HG03520 (cell line): ENCODE measurements around the gene EPHA4.
A peak's percentile ranks its signal among the peaks of the same experiment; 100 is the strongest.

Experiments
- ATAC-seq: cut with Tn5 transposase; IDR thresholded peaks from one replicate; pipeline ENCODE4 v1.9.1; 2021; ENCODE audit warnings: mild to moderate bottlenecking, moderate library complexity; ENCODE audit not compliant: unreplicated experiment

The EPHA4 gene

DNA sequence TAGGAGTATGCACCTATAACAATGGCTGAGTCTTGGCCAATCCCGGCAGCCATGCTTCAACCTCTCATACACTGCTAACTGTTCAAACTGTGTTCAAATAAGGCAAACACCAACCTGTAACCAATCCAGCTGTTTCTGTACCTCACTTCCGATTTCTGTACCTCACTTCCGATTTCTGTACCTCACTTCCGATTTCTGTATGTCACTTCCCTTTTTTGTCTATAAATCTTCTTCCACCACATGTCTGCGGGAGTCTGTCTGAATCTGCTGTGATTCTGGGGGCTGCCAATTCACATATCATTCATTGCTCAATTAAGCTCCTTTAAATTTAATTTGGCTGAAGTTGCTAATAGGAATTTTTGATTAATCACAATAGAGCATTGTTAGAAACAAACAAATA lies 60.8 kb downstream of the EPHA4 start:
- peak; percentile 60 for ATAC-seq

GRCh38 chr2:221506469-221506868 lies 65.6 kb downstream of the EPHA4 start:
- no peak for ATAC-seq

DNA sequence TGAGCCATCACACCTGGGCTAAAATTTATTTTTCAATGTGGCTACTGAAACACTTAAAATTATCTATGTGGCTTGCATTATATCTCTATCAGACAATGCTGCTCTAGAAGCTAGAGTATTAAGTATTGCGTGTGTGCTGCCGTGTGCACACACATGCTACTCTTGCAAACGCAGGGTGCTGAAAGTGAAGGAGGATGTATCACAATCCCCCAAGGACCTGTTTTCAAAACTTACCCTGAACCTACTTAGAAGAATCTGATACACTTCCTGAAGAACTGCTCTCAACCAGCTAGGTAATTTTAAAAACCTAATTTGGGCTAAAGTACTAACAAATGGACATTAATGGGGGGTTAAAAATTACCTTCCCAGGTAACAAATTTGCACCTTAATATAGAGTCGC lies 66.5 kb downstream of the EPHA4 start:
- no peak for ATAC-seq

DNA sequence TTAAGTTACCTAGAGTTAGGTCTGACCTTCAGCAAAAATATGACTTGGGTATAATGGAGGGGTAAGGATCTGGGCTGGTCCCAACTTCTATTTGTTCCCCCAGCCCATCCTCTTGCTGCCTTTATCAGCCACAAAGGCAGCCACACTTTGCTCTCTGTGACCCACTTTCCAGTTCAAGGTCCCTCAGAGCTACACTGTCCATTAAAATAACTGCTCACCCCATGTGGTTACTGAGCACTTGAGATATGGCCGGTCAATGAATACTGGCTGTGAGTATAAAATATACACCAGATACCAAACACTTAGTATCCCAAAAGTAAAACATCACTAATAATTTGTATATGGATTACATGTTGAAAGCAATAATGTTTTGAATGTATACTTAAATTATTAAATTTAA lies 67.2 kb downstream of the EPHA4 start:
- no peak for ATAC-seq

GRCh38 chr2:221503965-221504364 lies 68.1 kb downstream of the EPHA4 start:
- ATAC-seq = no peak

GRCh38 chr2:221502270-221503010 lies 69.7 kb downstream of the EPHA4 start:
- ATAC-seq = no peak

DNA sequence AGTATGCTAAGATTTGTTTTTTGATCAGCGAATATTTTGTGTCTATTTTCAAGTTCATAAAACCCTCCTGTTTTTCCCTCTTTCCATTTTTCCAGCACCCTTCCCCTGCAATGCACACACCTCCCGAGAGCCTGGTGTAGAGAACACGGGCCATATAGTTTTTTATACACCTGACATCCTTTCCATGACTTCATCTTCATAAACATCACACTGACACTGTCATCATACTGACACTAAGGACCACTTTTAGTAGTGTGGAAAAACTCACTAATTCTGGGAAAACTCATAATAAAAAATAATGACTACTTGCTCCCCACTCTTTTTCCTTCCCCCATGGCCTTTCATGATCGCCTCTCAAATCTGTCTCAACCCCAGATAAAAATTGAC lies 70.2 kb downstream of the EPHA4 start:
- no peak for ATAC-seq

GRCh38 chr2:221501210-221501882 lies 70.8 kb downstream of the EPHA4 start:
- no peak for ATAC-seq

DNA sequence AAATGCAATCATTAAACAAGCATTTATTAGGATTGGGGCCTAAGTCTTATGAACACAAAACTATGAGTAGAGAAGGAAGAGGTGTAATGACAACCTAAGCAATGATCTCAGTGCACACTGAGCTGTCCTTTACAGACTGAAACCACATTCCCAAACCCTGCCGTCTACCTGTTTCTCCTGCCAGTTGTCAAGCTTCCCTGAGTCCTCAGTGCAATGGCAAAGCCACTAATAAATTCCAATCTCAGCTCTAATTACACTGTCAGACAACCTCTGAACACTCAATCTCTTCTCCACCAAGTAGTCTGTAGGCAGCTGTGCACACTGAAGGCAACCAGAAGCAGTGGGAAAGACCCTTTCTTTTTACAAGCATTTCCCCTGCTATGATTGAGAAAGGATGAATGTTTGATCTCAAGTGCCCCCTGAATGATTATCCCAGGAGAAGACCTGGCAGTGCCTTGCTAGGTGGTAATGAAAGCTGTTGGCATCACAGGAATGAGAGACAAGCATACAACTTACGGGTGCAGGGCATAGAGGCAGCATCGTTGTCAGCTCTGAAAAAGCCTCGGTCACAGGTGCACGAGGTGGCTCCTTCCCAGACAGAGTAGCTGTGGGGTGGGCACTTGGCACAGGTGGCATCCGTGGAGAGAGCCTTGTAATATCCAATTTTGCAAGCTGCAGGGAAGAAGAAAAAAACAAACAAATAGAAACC lies 71.4 kb downstream of the EPHA4 start:
- no peak for ATAC-seq

GRCh38 chr2:221495731-221496130 lies 76.4 kb downstream of the EPHA4 start:
- no peak for ATAC-seq

DNA sequence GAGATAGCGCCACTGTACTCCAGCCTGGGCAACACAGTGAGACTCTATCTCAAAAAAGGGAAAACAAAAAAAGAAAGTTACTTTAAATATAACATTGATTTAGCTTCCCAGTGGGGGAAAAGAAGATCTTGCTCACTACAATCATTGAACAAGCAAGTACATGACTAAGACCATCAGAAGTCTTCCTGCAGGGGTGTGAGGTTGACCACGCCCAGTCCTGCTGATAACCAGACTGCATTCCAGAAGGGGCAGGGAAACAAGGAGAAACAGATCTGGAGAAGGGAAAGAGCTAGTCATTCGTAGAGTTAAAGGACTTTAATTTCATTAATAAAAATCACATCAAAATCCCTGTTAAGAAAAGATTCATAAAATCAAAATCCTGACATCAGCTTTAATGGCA lies 77.5 kb downstream of the EPHA4 start:
- ATAC-seq = no peak

DNA sequence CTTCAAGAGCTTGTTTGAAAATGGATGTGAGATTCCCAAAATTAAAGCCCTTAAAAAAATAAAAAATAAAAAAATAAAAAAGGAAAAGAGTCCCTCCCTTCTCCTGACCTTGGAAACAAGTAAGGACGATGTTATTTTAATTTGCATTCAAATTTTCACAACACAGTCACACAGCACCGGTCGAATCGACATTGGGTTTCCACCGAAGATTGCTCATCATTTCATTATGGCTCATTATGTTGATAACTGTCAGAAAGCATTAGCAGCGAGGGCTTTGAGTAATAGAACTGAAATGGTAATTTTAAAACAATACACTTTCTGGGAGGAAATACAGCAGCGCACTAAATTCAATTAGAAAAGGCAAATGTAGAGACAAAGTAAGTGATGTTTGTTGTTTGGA lies 78.7 kb downstream of the EPHA4 start:
- ATAC-seq = no peak

DNA sequence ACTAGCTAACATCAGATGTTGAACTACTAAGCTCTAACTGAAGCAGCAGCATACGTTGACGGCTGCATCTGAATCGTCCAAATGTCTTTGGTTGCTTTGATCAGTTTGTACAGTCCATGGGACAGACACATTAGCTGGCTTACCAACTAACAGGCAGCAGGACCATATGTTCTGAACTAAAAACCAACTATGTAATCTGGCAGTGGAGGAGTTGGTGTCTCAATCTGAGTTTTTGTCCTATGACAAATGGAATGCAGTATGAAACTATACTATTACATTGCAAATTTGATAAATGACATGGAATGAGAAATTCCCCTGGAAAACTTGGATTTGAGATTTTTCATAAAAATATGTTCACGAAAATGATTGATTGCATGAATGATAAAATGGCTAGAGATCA lies 79.5 kb downstream of the EPHA4 start:
- ATAC-seq = no peak

DNA sequence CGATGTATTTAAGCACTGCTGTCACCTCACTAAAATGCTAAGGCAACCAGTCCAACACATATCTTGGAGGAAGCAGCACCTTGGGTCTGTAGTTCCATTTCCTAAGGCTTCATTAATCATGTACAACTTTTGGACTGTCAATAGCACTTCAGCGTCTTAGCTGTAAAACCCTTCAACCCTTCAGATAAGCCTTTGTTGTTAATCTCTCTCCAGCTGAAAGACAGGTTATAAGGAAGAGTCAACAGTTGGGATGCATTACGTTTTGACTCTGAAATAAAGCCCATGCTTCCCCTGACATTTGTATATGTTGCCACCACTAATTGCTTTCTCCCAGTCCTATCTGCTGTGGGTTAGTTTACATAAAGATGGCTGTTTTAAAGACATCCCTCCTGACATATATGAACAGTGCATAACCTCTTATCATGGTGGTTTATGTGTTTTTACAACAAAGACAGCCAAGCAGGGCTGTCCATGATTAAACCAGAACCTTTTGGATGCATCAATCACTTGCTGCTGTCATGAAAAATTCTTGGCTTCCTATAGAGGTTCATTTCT lies 81.5 kb downstream of the EPHA4 start:
- ATAC-seq = no peak

DNA sequence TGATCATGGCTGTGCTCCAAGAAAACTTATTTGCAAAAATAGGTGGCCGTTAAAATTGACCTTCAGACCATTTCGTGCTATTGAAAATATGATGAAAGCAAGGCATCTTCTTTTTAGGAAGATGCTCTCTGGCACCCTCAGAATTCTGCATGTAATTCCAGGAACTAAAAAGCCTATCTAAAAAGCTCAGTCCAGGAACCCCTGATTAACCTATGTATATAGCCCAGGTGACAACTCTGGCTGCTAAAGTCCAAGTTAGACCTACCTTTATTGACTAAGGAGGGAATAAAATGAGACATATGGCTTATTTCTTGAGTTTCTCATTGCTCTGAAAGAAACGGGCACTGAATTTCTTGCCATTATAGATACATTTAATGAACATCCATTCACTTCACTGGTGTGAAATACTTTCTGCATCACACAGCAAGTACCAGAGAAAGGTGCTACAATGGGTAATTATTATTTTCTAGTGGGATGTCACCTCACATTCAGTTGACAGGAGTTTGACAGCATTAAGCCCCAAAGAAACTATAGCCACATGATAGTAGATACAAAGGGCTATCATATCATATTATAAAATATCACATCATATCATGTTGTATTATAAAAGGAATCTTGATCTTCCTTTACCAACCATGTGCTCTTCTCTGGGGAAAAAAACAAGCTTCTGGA lies 83.8 kb downstream of the EPHA4 start:
- no peak for ATAC-seq

DNA sequence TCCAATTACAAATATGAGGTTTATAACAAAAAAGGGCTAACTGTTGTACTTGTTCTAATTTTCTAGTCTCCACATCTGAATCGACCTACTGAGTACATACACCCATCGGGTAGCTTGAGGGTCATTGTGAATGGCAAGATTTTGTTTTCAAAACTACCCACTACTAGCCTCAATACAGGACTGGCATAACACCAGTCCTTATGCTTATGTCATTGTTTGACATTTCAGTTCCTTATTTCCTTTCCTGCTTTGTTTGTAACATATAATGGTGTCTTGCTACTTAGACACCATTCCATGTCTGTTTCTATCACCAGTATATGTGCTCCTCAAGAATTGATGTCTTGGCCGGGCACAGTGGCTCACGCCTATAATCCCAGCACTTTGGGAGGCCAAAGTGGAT lies 86.0 kb downstream of the EPHA4 start:
- ATAC-seq = no peak

GRCh38 chr2:221485503-221485870 lies 86.6 kb downstream of the EPHA4 start:
- no peak for ATAC-seq

- no peak for ATAC-seq
Measured at GRCh38 chr2:221484761-221485502, 87.2 kb downstream of the EPHA4 start.

DNA sequence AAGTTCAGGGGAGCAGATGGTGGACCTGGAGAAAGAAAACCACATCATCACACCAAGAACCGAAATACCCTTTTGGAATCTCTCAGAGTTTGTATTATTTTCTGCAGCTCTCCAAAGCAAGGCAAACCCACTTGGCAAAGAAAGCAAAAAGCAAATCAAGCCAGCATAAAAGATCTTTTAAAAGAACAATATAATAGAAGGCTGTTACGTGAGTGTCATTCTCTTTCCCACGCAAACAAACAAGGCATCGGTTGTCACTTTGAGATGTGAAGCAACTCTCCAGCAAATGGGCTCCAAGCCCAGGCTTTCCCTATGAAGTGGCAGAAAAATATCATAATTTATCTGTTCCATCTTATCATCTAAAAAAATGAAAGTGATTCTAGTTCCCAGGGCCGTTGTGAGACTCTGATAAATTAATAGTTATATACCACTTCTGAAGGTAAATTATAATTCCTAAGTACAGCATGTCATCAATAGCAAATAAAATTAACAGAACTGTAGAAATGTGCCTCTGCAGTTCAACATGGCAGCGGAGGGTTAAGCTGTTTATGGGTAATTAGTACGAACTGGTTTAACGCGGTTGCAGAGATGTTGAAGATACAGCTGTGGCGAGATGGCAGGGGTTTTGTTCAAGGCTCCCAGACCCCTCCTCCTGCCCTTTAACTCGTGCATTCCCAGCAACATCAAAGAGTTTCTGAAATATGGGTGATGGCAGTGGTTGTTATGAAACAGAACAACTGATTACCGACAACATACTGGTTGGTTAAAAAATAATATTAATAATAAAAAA lies 89.2 kb downstream of the EPHA4 start:
- no peak for ATAC-seq

GRCh38 chr2:221480821-221481220 lies 91.3 kb downstream of the EPHA4 start:
- no peak for ATAC-seq
